HG02571 (cell line): ENCODE data around the gene RIN3.

Source experiments
- ATAC-seq: cut with Tn5 transposase; IDR thresholded peaks from one replicate; pipeline ENCODE4 v1.9.1; 2021; ENCODE audit warnings: mild to moderate bottlenecking, moderate library complexity; ENCODE audit not compliant: unreplicated experiment

The RIN3 gene

GRCh38 chr14:92551044-92551841 is 37.7 kb downstream of the RIN3 start:
- peak; percentile 55 for ATAC-seq

- no peak for ATAC-seq
Observed at GRCh38 chr14:92552066-92552465, 38.5 kb downstream of the RIN3 start.

- no peak for ATAC-seq
Observed at GRCh38 chr14:92553438-92553837, 39.9 kb downstream of the RIN3 start.

GRCh38 chr14:92555465-92556111 is 42.0 kb downstream of the RIN3 start:
- no peak for ATAC-seq

- ATAC-seq, result no peak
Observed at GRCh38 chr14:92556255-92556741, 42.7 kb downstream of the RIN3 start.

DNA sequence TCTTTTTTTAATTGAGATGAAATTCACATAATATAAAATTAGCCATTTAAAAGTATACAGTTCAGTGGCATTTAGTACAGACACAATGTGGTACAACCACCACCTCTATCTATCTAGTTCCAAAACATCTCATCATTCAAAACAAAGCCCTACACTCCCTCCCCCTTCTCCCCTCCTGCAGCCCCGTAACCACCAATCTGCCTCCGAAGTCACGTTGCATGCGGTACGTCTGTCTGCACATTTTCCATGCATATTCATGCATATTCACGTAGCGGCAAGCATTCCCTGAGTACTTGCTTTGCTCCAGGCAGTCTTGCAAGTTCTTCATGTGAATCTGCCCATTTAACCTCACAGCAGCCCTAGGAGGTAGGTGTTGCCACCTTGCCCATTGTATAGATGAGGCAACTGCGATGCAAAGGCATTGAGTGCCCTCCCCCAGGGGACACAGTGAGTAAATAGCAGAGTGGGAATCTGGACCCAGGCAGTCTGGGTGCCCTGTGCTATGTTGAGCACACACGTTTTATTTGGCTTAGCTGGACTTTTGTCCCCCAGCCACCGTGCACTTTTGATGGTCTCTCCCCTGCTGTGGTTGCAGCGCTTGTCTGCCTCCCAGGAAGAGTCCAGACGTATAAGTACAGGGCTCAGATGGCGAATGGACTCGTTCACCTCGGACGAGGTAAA is 43.4 kb downstream of the RIN3 start:
- no peak for ATAC-seq

GRCh38 chr14:92557544-92557912 is 43.9 kb downstream of the RIN3 start:
- ATAC-seq, result no peak

GRCh38 chr14:92558319-92558718 is 44.7 kb downstream of the RIN3 start:
- no peak for ATAC-seq

GRCh38 chr14:92559486-92559885 is 45.9 kb downstream of the RIN3 start:
- ATAC-seq, result no peak

- ATAC-seq, result no peak
Observed at GRCh38 chr14:92560106-92560865, 46.7 kb downstream of the RIN3 start.

DNA sequence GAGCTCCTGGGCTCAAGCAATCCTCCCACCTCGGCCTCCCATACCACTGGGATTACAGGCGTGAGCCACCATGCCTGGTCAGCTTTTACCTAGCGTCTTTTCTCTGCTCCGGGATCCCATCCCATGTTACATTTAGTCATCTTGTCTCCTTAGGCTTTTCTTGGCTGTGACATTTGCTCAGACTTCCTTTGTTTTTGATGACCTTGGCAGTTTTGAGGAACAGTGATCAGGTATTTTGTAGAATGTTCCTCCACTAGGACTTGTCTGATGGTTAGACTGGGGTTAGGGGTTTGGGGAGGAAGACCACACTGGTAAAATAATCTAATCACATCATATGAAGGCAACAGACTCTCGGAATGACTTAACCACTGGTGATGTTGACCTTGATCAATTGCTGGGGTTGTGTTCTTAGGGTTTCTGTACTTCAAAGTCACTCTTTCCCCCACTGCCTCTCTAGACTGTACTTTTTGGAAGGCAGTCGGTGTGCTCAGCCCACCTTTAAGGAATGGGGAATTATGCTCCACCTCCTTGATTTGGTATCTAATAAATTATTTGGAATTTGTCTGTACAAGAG is 48.4 kb downstream of the RIN3 start:
- no peak for ATAC-seq

DNA sequence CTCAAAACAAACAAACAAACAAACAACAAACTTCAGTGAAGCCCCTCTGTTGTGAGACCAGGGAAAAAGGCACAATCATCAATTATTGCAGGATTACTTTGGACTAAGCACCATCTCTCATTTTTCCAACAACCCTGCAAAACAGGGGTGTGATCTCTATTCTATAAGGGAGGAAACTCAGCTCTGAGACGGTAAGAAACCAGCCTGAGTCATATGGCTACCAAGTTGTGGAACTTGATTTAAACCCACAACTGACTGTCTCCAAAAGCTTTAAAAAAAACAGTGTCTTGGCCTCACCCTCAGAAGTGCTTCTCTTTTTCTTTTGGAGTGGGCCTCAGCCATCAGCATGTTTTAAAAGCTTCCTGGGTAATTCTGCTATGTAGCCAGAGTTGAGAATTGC is 49.8 kb downstream of the RIN3 start:
- ATAC-seq, result peak; percentile 88

DNA sequence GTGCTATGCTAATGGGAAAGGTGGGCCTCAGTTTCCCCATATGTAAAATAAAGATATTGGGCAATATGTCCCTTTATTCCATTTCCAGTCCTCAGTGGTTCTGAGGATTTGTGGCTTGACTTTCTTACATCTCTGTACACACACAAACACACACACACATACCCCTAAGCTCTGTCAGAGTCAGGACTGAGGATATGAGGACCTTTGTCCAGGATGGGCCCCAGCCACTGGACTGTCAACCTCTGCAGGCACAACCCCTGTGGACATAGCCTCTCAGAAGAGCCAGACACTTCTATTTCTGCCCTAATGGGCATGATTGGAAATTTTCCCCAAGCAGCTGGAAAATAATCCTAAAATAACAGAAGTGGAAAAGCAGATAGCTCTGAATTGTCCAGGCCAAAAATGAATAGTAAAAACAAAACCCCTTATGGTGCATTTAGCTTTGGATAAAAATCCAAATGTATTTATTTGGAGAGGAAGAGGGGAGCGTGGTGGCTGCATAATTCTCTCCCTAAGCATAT is 50.2 kb downstream of the RIN3 start:
- no peak for ATAC-seq

DNA sequence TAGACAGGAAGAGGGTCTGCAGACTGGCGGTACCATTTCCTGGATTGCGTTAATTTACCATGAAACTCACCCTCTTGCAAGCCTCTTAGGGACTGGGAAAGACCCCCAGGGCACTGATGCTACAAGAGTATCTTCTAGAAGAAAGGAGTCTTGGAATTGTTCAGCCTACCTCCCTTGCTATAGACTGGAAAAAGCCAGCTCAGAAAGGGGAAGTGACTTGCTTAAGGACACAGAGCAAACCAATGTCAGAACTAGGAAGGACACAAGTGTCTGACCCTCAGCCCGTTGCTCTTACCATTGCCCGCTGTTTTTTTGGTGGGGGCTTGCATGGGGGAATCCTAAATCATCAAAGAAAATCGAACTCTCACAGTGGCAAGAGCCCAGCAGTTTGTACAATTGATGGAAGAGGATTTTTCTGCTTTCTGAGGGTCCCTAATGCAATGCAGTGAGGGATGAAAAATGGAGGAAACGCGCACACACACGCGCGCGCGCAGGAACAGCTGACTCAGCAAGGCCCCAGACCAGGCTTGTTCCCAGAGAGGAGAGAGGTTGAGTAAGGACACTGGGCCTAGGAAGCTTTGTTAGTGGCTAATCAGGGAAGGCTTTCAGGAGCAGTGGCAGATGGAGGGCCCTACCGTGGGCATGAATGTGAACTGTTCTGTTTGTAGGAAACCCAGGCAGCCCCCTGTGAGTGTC is 50.9 kb downstream of the RIN3 start:
- no peak for ATAC-seq

DNA sequence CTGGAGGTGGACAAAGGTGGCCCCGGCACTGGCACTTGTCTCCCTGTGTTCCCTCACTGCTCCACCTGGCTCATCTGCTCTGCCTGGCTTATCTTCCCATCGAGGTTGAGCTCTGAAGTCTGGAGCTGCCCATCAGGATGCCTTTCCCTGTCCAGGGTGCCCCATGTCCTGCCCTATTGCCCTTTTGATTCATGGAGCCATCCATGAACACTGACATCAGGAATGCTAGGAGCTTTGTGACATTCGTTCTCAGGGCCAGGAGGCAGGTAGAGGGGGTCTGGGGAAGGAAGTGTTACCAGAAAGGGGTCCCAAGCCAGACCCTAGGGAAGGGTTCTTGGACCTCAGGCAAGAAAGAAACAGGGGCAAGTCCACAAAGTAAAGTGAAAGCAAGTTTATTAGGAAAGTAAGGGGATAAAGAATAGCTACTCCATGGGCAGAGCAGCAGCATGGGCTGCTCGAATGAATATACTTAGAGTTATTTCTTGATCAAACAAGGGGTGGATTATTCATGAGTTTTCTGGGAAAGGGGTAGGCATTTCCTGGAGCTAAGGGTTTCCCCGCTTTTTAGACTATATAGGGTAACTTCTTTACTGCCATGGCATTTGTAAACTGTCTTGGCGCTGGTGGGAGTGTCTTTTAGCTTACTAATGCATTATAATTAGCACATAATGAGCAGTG is 51.6 kb downstream of the RIN3 start:
- no peak for ATAC-seq

GRCh38 chr14:92565718-92566115 is 52.1 kb downstream of the RIN3 start:
- ATAC-seq, result no peak

DNA sequence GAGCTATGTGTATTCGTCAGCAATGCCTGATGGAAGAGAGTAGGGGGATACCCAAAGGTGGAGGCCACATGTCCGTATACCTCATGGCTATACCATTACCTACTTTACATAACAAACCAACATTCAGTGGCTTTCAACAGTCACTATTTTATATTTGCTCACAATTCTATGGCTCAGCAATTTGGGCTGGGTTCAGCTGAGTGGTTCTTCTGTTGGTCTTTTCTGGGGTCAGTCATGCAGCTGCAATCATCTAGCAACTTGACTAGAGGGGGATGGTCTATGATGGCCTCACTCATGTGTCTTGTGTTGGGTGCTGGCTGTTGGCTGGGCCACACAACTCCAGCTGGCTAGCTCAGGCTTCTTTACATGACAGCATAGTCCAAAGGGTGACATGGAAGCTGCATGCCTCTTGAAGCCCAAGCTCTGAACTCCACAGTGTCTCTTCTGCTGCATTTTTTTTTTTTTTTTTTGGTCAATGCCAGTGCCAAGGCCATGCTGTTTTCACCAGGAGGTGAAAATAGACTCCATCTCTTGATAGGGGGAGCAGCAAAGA is 53.7 kb downstream of the RIN3 start:
- ATAC-seq, result no peak

DNA sequence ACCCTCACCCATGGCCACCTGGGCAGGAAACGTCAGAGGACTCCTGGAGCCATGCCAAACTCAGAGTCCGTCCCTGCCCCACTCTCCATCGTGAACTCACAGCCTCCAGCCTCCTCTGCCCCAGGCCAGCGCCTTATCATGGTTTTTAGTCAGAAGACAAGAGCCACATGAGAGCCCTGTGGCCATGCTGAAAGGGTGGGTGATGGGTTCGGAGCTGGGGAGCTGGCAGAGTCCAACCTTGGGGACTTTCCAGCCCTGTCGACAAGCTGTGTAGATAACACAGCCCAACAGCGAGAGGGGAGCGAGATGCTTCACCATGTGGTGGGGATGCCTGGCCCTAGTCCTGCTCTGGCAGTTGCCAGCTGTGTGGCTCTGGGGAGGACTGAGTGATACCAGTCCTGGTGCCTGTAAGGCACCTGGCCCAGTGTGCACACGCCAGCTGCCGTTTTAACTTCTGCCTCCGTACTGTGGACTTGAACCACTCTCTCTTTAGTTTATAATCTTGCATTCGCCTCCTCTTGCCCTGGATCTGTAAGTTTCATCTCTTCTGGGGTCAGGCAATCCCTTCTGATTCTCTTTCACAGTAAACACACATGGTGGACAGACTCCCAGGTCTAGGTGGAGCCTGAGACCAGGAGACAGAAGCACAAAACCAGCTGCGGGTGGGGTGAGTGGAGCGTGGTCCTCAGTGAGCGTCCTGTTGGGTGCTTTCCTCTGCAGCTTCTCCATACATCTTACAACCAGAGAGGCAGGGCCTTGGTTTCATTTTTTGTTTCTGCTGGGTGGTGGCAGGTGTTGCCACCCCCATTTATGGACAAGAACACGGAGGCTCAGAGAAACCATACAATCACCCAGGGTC is 55.3 kb downstream of the RIN3 start:
- ATAC-seq, result peak; percentile 79
